Esophagus mucosa (tissue), 1 donor: ENCODE measurements around the gene BRIP1. TPM values are rescaled to one million over a fixed set of nuclear protein-coding genes. Genes with fewer than 3 reads are reported as not detected.
"Not testable (repeated sequence)": the region's sequence is repeated elsewhere in the genome, so short reads cannot be mapped to it uniquely, and the experiment has no call there.

ENCODE experiments used
- ATAC-seq: fragments of 200-7000 bp; cut with Tn5 transposase; one replicate; pipeline ENCODE4 v1.9.1; 2020
- total RNA-seq: library from RNA; stranded (reverse); gene quantifications from one replicate; pipeline ENCODE4 v1.2.4, GENCODE V29; 2023
- donor health status: DM: yes; HTN: yes; CAD: no.

BRIP1 gene
- total RNA-seq, 1 donor from 2014 or later = 3.9 TPM

DNA sequence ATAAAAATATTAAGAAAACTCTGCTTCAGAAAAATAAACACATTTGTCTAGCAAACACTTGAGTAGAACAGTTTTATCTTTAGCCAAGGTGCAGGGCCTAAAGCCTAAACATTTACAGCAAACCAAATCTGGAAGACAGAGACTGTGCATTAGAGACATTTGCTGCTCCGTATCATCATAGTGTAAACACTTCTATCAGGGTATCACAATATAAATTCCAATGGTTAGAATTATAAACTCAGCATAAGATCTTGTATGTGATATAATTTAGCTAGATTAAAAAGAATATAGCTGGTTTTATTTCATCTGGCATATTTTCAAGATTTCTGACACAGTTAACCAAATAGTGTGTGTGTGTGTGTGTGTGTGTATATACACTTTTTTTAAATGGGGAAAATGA, 138.6 kb downstream of the BRIP1 start:
- ATAC-seq = no peak

DNA sequence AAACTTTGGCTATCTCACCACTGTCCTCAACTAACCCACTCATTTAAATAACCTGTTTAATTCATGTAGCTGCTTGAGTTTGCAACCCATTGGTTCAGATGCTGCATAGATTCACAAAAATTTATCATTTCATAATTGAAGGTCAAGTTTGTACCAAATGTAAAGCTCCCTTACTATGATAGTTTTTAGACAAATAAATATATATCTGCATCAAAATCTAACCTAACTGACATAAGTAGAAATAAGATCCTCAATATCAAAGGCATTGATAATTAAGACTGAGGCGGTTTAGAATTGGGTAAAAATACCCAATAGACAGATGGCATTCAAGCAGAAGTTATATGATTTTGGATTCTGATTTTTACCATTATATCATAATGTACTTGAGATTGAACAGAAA, 139.4 kb downstream of the BRIP1 start:
- ATAC-seq = no peak

DNA sequence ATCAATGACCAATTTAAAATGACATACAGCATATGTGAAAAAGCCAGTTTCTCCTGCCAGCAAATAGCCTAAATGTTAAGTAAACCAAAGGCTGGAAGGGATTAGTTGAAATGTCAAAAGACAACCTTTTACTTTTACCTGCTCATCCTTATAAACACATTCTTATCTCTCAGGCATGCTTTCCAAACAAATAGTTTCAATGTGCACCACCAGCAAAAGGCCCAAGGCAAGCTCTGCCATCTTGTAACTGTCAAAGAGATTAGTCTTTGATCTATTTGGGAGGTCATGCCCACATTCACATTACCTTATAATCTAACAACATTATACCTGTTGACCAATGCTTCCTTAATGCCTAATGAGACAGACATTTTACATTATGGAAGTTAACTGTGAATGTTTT, 140.1 kb downstream of the BRIP1 start:
- no peak for ATAC-seq

DNA sequence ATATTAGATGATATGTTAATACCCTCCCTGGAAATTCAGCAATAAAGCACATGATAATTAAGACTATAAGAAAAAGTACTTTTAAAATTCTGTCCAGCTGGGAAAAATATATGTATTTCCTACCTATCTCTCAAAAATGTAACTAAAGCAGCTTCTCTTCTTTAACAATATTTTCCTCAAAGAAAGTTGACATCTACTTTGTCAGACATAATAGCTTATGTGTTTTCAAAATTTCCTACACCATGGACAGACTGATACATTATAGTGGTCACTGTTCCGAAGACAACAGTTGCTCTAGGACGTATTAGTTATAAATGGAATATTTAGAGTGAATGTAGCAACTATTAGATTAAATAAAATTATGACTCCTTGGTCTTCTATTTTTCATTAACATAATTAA, 140.9 kb downstream of the BRIP1 start:
- no peak for ATAC-seq

DNA sequence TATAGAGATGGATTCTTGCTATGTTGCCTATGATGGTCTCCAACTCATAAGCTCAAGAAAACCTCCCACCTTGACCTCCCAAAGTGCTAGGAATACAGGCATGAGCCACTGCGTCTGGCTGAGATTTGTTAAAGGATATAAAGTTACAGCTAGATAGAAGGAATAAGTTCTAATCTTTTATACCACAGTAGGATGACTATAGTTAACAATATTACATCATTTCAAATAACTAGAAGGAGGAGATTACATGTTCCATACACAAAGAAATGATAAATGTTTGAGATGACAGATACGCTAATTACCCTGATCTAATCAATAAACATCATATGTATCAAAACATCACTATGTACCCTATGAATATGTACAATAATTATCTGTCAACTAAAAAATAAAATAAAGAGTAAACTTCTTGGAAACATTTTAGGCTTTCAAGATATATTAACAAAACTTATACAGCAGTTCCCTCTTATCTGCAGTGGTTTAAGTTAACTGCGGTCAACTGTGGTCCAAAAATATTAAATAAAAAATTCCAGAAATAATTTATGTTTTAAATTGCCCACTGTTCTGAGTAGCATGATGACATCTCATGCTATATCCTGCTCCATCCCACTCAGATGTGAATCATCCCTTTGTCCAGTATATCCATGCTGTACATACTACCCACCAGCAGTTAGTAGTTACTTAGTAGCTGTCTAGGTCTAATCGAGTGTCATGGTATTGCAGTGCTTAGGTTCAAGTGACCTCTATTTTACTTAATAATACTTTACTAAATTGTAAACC, 143.1 kb downstream of the BRIP1 start:
- no peak for ATAC-seq

DNA sequence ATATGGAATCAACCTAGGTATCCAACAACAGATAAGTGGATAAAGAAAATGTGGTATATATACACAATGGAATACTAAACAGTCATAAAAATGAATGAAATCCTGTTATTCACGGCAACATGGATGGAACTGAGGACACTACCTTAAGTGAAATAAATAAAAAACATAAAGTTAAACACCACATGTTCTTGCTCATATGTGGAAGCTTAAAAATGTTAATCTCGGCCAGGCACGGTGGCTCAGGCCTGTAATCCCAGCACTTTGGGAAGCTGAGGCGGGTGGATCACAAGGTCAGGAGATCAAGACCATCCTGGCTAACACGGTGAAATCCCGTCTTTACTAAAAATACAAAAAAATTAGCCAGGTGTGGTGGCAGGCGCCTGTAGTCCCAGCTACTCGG, 144.1 kb downstream of the BRIP1 start:
- ATAC-seq = not testable (repeated sequence)

DNA sequence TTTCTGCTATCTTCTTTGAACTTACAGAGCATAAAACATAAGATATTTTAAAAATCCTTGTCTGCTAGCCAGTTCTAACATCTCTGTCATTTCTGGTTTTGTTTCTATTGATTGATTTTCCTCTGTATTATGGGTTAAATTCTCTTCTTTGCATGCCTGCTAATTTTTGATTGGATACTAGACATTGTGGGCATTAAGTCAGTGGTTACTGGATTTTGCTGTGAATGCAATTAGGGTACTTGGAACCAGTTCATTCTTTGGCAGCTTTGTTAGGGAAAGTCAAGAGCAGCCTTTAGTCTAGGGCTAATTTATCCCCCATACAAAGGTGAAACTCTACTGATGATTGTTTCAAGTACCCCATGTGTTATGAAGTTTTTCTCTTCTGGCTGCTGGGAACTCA, 145.3 kb downstream of the BRIP1 start:
- no peak for ATAC-seq

DNA sequence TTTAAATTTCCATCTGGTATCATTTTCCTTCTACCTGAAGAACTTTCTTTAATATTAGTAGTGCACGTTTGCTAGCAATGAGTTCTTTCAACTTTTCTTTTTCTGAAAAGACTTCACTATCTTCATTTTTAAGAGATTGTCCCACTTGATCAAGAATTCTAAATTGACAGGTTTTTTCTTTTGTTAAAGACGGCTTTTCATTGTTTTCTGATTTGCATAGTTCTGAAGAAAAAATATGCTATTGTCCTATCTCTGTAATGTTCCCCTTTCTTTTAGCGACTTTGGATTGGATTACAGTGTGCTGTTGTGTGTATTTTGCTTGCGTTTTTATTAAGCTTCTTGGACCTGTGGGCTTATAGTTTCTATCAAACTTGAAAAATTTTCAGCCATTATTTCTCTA, 146.0 kb downstream of the BRIP1 start:
- ATAC-seq = no peak

DNA sequence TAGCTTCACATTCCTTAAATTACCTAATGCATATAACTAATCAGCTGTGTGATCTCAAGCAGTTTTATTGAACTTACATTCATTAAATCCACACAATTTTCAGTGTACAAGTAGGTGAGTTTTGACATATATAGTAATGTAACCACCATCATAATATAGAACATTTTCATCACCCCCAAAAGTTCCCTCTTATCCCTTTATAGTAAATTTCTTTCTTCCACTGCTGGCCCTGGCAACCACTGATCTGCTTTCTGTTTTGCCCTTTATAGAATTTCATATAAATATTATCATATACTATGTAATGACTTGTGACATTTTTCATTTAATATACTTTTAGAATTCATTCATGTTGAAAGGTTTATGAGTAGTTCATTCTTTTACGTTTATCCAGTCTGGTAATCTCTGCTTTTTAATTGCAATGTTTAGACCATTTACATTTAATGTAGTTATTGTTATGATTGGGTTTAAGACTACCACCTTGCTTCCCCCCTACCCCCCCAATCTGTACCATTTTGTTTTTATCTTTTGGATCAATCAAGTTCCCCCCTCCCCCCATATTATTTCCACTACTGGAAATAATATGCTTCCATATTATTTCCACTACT, 147.0 kb downstream of the BRIP1 start:
- ATAC-seq = no peak

DNA sequence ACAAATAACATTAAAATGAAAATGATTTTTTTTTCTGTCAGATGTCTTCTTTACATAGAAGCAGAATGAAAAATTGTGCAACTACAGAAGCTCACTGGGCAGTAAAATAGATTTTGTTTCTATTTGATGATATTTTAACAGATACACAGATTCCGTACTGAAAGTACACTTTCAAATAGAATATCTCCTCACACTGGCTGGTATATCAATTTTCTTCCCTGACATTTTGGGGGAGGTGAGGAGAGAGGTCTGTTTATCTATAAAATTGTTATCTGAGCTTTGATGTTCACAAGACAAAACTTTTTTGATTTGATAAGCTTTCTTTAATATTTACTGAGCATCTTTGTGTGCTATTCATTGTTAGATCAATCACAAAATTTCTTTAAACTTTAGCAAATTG, 148.0 kb downstream of the BRIP1 start:
- ATAC-seq = no peak

DNA sequence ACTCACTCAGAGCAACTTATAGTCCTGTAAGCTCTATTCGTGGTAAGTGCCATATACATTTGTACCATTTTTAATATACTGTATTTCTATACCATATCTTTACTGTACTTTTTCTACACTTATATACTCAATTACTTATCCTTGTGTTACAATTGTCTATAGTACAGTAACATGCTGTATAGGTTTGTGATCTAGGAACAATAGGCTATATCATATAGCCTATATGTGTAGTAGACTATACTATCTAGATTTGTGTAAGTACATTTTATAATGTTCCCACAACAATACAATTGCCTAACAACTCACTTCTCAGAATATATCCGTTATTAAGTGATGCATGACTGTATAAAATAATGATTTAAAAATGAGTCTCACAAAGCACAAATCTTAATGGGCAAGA, 149.0 kb downstream of the BRIP1 start:
- no peak for ATAC-seq

DNA sequence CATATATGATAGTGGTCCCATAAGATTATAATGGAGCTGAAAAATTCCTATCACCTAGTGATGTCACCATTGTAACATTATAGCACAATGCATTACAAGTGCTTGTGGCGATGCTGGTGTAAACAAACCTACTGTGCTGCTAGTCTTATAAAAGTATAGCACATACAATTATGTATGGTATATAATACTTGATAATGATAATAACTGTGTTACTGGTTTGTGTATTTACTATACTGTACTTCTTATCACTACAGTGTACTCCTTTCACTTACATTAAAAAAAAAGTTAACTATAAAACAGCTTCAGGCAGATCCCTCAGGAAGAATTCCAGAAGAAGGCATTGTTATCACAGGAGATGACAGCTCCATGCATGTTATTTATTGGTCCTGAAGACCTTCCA, 150.3 kb downstream of the BRIP1 start:
- no peak for ATAC-seq

DNA sequence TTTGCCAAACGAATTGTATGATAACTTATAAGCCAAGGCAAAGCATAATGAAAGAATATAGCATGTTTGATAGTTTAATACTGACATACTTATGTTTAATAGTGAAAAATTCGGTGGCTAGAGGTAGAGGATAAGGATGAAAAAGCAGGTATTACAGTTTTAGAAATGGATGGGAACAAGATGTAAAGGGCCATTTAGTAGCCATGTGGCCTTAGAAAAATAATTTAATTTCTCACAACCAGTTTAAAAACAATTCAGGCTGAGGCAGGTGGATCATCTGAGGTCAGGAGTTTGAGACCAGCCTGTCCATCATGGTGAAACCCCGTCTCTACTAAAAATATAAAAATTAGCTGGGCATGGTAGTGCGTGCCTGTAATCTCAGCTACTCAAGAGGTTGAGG, 152.8 kb downstream of the BRIP1 start:
- no peak for ATAC-seq

DNA sequence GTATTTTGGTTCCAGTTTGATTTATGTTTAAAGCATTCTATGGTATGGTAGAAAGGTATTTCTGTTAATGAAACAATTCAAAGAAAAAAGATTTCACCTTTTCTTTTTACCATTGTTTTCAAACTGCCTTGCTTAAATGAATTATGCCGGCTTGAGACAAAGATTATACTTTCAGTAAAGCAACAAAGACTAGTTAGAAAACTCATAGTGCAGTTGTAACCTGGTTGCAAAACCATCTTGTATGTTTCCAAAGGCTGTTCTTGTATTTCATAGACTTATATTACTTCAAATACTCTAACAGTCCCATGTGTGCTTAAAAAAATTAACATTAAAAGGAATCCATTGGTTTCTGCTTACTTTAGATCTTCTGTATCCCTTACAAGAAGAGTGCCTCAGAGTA, 153.8 kb downstream of the BRIP1 start:
- ATAC-seq = no peak

DNA sequence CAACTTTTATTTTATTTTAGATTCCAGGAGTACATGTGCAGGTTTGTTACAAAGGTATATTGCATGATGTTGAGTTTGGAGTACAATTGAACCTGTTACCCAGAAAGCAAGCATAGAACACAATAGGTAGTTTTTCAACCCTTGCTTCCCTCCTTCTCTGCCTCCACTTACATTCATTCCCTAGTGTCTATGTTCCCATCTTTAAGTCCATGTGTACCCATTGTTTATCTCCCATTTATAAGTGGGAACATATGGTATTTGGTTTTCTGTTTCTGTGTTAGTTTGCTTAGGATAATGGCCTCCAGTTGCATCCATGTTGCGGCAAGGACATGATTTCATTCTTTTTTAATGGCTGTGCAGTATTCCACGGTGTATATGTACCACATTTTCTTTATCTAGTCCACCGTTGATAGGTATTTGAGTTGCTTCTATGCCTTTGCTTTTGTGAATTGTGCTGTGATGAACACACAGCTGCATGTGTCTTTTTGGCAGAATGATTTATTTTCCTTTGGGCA, 158.3 kb downstream of the BRIP1 start:
- ATAC-seq = no peak

DNA sequence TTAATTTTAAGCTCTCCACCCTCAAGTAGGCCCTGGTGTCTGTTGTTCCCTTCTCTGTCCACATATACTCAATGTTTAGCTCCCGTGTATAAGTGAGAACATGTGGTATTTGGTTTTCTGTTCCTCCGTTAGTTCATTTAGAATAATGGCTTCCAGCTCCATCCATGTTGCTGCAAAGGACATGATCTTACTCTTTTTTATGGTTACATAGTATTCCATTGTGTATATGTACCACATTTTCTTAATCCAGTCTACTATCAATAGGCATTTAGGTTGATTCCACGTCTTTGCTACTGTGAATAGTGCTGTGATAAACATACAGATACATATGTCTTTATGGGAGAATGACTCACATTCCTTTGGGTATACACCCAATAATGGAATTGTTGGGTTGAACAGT, 160.9 kb downstream of the BRIP1 start:
- no peak for ATAC-seq

DNA sequence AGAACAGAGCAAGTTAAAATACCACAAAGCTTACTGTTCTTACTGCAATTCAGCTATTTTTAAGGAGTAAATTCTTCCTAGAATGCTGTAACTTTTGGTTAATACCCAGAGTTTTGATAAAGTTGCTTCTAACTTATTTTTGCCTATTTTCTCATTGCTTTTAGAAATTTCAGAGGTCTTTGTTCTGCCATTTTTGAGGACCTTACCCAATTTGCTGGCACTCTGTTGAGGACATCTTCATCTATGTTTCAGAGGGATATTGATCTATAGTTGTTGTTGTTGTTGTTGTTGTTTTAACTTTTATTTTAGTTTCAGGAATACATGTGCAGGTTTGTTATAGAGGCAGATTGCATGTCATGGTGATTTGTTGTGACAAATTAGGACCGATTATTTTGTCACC, 161.3 kb downstream of the BRIP1 start:
- ATAC-seq = no peak

DNA sequence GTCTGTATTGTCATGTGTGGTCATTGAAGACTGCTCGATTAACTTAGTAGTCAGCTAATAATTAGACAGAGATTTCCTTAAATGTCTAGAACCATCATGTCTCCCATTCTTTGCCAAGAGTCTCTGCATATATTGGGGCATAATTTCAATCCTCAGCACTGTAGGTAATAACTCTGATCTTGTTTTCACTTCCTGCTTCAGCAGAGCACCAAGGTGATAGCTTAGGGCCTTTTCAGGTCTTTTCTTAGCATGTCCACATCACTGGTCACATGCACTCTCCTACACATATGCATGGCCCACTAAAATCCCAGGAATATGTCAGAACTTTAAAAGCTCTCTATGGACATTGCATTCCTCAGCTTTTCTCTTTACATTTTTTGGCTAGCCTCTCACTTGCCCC, 162.0 kb downstream of the BRIP1 start:
- no peak for ATAC-seq

DNA sequence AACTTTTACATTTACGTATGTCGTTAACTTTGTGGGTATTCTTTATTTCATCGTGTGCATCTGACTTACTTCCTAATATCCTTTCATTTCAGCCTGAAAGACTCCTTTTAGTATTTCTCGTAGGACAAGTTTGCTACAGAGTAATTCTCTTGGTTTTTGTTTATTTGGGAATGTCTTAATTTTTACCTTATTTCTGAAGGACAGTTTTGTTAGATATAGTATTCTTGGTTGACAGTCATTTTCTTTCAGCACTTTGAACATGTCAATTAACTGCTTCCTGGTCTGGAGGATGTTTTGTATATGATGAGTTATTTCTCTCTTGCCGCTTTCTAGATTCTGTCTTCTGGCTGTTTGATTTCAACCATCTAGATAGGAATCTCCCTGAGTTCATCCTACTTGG, 163.1 kb downstream of the BRIP1 start:
- ATAC-seq = no peak

DNA sequence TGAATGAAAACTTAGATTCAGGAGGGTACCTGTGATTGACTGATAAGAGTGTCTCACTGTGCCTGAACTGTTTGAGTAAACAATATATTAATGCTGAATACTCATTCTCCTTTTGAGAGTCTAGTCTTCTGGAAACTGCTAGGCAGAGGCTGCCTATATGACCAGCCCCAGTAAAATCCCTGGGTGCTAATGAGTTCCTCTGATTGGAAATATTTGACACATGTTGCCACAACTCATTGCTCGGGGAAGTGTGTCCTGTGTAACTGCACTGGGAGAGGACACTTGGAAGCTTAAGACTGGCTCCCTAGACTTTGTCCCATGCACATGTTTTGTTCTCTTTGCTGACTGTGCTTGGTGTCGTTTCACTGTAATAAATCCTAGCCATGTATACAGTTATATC, 163.6 kb downstream of the BRIP1 start:
- no peak for ATAC-seq

DNA sequence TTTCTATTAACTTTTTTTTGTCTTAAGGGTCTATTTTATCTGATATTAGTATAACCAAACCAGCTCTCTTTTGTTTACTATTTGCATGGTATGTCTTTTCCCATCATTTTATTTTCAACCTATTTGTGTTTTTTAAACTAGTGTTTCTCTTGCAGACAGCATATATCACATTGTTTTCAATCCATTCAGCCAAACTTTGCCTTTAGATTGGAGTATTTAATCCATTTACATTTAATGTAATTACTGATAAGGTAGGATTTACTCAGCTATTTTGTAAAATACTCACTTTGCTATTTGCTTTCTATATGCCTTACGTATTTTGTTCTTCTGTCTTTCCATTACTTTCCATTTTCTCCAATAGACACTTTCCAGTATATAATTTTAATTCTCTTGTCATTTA, 164.3 kb downstream of the BRIP1 start:
- no peak for ATAC-seq

DNA sequence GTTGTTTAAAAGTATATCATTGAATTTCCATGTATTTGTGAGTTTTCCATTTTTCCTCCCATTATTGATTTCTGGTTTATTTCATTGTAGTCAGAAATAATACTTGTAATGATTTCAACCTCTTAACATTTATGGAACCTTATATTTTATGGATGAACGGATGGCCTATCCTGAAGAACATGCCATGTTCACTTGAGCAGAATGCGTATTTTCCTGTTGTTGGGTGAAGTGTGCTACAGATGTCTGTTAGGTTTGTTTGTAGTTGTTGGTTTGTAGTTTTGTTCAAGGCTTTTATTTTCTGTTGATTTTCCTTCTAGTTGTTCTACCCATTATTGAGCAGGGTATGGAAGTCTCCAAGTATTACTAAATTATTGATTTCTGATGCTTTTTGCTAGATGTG, 165.1 kb downstream of the BRIP1 start:
- ATAC-seq = no peak

DNA sequence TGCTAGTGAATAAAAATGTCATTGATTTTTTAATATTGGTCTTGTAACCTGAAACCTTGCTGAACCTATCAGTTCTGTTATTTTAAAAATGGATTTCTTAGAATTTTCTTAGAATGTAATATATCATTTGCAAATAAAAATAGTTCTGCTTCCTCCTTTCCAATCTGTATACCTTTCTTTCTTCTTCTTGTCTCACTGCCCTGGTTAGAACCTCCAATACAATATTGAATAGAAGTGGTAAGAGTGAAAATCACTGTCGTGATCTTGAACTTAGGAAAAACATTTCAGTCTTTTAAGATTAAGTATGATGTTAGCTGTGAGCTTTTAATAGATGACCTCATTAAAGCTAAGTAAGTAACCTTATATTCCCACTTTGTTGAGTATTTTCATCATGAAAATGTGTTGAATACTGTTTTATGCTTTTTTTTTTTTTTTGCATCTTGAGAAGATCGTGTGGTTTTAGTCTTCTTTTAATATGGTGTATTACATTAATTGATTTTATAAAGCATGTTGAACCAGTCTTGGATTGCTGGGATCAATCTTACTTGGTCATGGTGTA, 167.5 kb downstream of the BRIP1 start:
- no peak for ATAC-seq

DNA sequence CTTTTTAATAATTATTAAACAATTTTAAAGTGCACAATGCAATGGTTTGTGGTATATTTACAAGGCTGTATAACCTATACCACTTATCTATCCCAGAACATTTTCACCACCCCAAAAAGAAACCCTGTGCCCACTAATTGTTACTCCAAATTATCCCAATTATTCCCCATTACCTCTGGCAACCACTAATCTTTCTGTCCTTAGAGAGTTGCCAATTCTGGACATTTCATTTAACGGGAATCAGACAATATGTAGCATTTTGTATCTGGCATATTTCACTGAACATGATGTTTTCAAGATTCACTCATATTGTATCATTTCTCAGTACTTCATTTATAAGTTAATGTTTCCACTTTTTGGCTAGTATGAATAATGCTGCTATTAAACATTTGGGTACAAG, 169.2 kb downstream of the BRIP1 start:
- no peak for ATAC-seq
